Measurements from ENCODE around the gene TMEM132E.

Gene TMEM132E

GRCh38 chr17:34566873-34567272 is 12.5 kb upstream of the TMEM132E start:
- no peak for DNase-seq (ENCODE audit: low read depth)
- no peak overlapping the region for H3K4me3 ChIP-seq (ENCODE audit: low read depth, low read length)

- DNase-seq (ENCODE audit: low read depth): no peak
- no peak overlapping the region for H3K4me3 ChIP-seq (ENCODE audit: low read depth, low read length)
Observed at GRCh38 chr17:34567691-34568465, 11.5 kb upstream of the TMEM132E start.

- DNase-seq (ENCODE audit: low read depth): no peak
- H3K4me3 ChIP-seq (ENCODE audit: low read depth, low read length): no peak overlapping the region
Observed at GRCh38 chr17:34568953-34569352, 10.4 kb upstream of the TMEM132E start.

- no peak overlapping the region for H3K4me3 ChIP-seq (ENCODE audit: low read depth, low read length)
- no peak for DNase-seq (ENCODE audit: low read depth)
Observed at GRCh38 chr17:34569591-34569990, 9.8 kb upstream of the TMEM132E start.

- no peak for DNase-seq (ENCODE audit: low read depth)
Observed at GRCh38 chr17:34570506-34570905, 8.9 kb upstream of the TMEM132E start.

GRCh38 chr17:34571428-34572130 is 7.8 kb upstream of the TMEM132E start:
- DNase-seq (ENCODE audit: low read depth): no peak
- no peak overlapping the region for H3K4me3 ChIP-seq (ENCODE audit: low read depth, low read length)

More at GRCh38 chr17:34570506-34570905, 8.9 kb upstream of the TMEM132E start:
- H3K4me3 ChIP-seq (ENCODE audit: low read depth, low read length): no peak overlapping the region

GRCh38 chr17:34572483-34572882 is 6.9 kb upstream of the TMEM132E start:
- no peak overlapping the region for H3K4me3 ChIP-seq (ENCODE audit: low read depth, low read length)
- DNase-seq (ENCODE audit: low read depth): no peak

- H3K4me3 ChIP-seq (ENCODE audit: low read depth, low read length): no peak overlapping the region
- no peak for DNase-seq (ENCODE audit: low read depth)
Observed at GRCh38 chr17:34575182-34575581, 4.2 kb upstream of the TMEM132E start.

- DNase-seq (ENCODE audit: low read depth): no peak
- no peak overlapping the region for H3K4me3 ChIP-seq (ENCODE audit: low read depth, low read length)
Observed at GRCh38 chr17:34578016-34578415, 1.4 kb upstream of the TMEM132E start.

GRCh38 chr17:34578656-34579016 is 746 bp upstream of the TMEM132E start:
- no peak overlapping the region for H3K4me3 ChIP-seq (ENCODE audit: low read depth, low read length)

GRCh38 chr17:34579979-34580684 is 750 bp downstream of the TMEM132E start:
- DNase-seq (ENCODE audit: low read depth): no peak
- H3K4me3 ChIP-seq (ENCODE audit: low read depth, low read length): peak overlapping the region; percentile 40

More at GRCh38 chr17:34578656-34579016, 746 bp upstream of the TMEM132E start:
- DNase-seq (ENCODE audit: low read depth): no peak

GRCh38 chr17:34580685-34581445 is 1.5 kb downstream of the TMEM132E start:
- no peak for DNase-seq (ENCODE audit: low read depth)
- no peak overlapping the region for H3K4me3 ChIP-seq (ENCODE audit: low read depth, low read length)

- H3K4me3 ChIP-seq (ENCODE audit: low read depth, low read length): no peak overlapping the region
- no peak for DNase-seq (ENCODE audit: low read depth)
Observed at GRCh38 chr17:34581446-34582184, 2.2 kb downstream of the TMEM132E start.

GRCh38 chr17:34582185-34582900 is 3.0 kb downstream of the TMEM132E start:
- H3K4me3 ChIP-seq (ENCODE audit: low read depth, low read length): no peak overlapping the region
- DNase-seq (ENCODE audit: low read depth): no peak

- DNase-seq (ENCODE audit: low read depth): no peak
- no peak overlapping the region for H3K4me3 ChIP-seq (ENCODE audit: low read depth, low read length)
Observed at GRCh38 chr17:34582901-34583245, 3.5 kb downstream of the TMEM132E start.

GRCh38 chr17:34584805-34585416 is 5.5 kb downstream of the TMEM132E start:
- no peak for DNase-seq (ENCODE audit: low read depth)
- no peak overlapping the region for H3K4me3 ChIP-seq (ENCODE audit: low read depth, low read length)

GRCh38 chr17:34586346-34586846 is 7.0 kb downstream of the TMEM132E start:
- no peak for DNase-seq (ENCODE audit: low read depth)

GRCh38 chr17:34588266-34588665 is 8.9 kb downstream of the TMEM132E start:
- H3K4me3 ChIP-seq (ENCODE audit: low read depth, low read length): no peak overlapping the region
- DNase-seq (ENCODE audit: low read depth): no peak

More at GRCh38 chr17:34586346-34586846, 7.0 kb downstream of the TMEM132E start:
- no peak overlapping the region for H3K4me3 ChIP-seq (ENCODE audit: low read depth, low read length)

Data from skeletal muscle cell (primary cell).